WTC11 (cell line): Measurements from ENCODE around the gene NAALADL1. TPM values are rescaled to one million over a fixed set of nuclear protein-coding genes. Genes with fewer than 3 reads are reported as not detected.

ENCODE experiments used
- ATAC-seq: fragments of 200-7000 bp; cut with Tn5 transposase; 2 replicates; pipeline ENCODE4 v1.10.0; 2021; ENCODE audit warnings: mild to moderate bottlenecking, moderate library complexity
- CTCF ChIA-PET: fragments of 300-600 bp; sonication (Branson Sonifier 250); formaldehyde crosslinking; loops from one replicate; lab custom pipeline; 2021; ENCODE audit warnings: antibody characterized with exemption; lab: Charles Lee
- POLR2A ChIA-PET: fragments of 350-600 bp; sonication (Branson Sonifier 250); formaldehyde crosslinking; loops from one replicate; lab custom pipeline; 2021; ENCODE audit warnings: antibody characterized with exemption; lab: Charles Lee
- DNase-seq: peaks from one replicate; pipeline ENCODE4 v3.0.0; 2021; ENCODE audit warnings: low spot score
- H3K27ac Mint-ChIP-seq: 2 replicates; pipeline ENCODE4 v1.8.0; 2021; ENCODE audit warnings: mixed read lengths
- H3K27me3 Mint-ChIP-seq: 2 replicates; pipeline ENCODE4 v1.8.0; 2021; ENCODE audit warnings: low read depth, mild to moderate bottlenecking, moderate library complexity, mixed read lengths
- H3K36me3 Mint-ChIP-seq: 2 replicates; pipeline ENCODE4 v1.8.0; 2021; ENCODE audit warnings: mixed read lengths
- H3K4me1 Mint-ChIP-seq: 2 replicates; pipeline ENCODE4 v1.8.0; 2022; ENCODE audit warnings: mixed read lengths
- H3K4me3 Mint-ChIP-seq: 2 replicates; pipeline ENCODE4 v1.8.0; 2021; ENCODE audit warnings: mild to moderate bottlenecking, moderate library complexity, mixed read lengths
- H3K9me3 Mint-ChIP-seq: 2 replicates; pipeline ENCODE4 v1.8.0; 2021; ENCODE audit warnings: mixed read lengths
- AR ChIP-seq: fragments of 250-450 bp; sonication (Bioruptor Pico); IDR thresholded peaks from 2 replicates; pipeline ENCODE4 v1.9.0; 2021; ENCODE audit warnings: mild to moderate bottlenecking
- CBFB ChIP-seq: sonication (generic); formaldehyde crosslinking; IDR thresholded peaks from 2 replicates; pipeline ENCODE4 v1.8.1; 2022; ENCODE audit warnings: mild to moderate bottlenecking, low read depth, missing genetic modification reagents
- EMX1 ChIP-seq: fragments of 250-450 bp; sonication (Bioruptor Pico); IDR thresholded peaks from 2 replicates; pipeline ENCODE4 v1.8.0; 2021; ENCODE audit warnings: mild to moderate bottlenecking
- FOXJ3 ChIP-seq: sonication (generic); formaldehyde crosslinking; IDR thresholded peaks from 2 replicates; pipeline ENCODE4 v1.9.0; 2021; ENCODE audit warnings: missing genetic modification reagents, mild to moderate bottlenecking, borderline replicate concordance
- GRHL2 ChIP-seq: fragments of 250-450 bp; sonication (Bioruptor Pico); IDR thresholded peaks from 2 replicates; pipeline ENCODE4 v1.8.0; 2022; ENCODE audit warnings: mild to moderate bottlenecking, moderate library complexity; ENCODE audit not compliant: insufficient replicate concordance, severe bottlenecking
- IRF2 ChIP-seq: sonication (generic); formaldehyde crosslinking; IDR thresholded peaks from 2 replicates; pipeline ENCODE4 v1.8.0; 2022; ENCODE audit warnings: low read depth, missing genetic modification reagents, borderline replicate concordance
- JUN ChIP-seq: sonication (generic); formaldehyde crosslinking; IDR thresholded peaks from 2 replicates; pipeline ENCODE4 v1.8.0; 2023; ENCODE audit warnings: mild to moderate bottlenecking, missing genetic modification reagents
- NFYB ChIP-seq: sonication (generic); formaldehyde crosslinking; conservative IDR thresholded peaks from 2 replicates; pipeline ENCODE4 v1.8.0; 2022; ENCODE audit warnings: low read depth, missing genetic modification reagents
- NR3C1 ChIP-seq: sonication (generic); formaldehyde crosslinking; conservative IDR thresholded peaks from 2 replicates; pipeline ENCODE4 v1.8.1; 2023; ENCODE audit warnings: low read depth, mild to moderate bottlenecking, missing genetic modification reagents
- OVOL2 ChIP-seq: fragments of 250-450 bp; sonication (Bioruptor Pico); IDR thresholded peaks from 2 replicates; pipeline ENCODE4 v1.9.0; 2021; ENCODE audit warnings: mild to moderate bottlenecking, borderline replicate concordance
- PRRX2 ChIP-seq: fragments of 250-450 bp; sonication (Bioruptor Pico); IDR thresholded peaks from 2 replicates; pipeline ENCODE4 v1.8.0; 2021; ENCODE audit warnings: mild to moderate bottlenecking
- SMAD4 ChIP-seq: sonication (generic); formaldehyde crosslinking; IDR thresholded peaks from 2 replicates; pipeline ENCODE4 v1.8.0; 2022; ENCODE audit warnings: mild to moderate bottlenecking, missing genetic modification reagents
- SP1 ChIP-seq: sonication (generic); formaldehyde crosslinking; conservative IDR thresholded peaks from 2 replicates; pipeline ENCODE4 v1.8.1; 2022; ENCODE audit warnings: missing genetic modification reagents
- total RNA-seq: library from RNA; stranded (reverse); gene quantifications from 3 replicates; pipeline ENCODE4 v1.2.3, GENCODE V29; 2021
- TF ChIP-seq, protein P1 (sequence below): sonication (generic); formaldehyde crosslinking; IDR thresholded peaks from 2 replicates; pipeline ENCODE4 v1.8.1; 2023; ENCODE audit warnings: mild to moderate bottlenecking, missing genetic modification reagents
- TF ChIP-seq, protein P2 (sequence below): sonication (generic); formaldehyde crosslinking; IDR thresholded peaks from 2 replicates; pipeline ENCODE4 v1.8.1; 2023; ENCODE audit warnings: mild to moderate bottlenecking, missing genetic modification reagents, borderline replicate concordance
- TF ChIP-seq, protein P3 (sequence below): sonication (generic); formaldehyde crosslinking; IDR thresholded peaks from 2 replicates; pipeline ENCODE4 v1.8.1; 2023; ENCODE audit warnings: mild to moderate bottlenecking, missing genetic modification reagents, moderate library complexity
- TF ChIP-seq, protein P4 (sequence below): fragments of 250-450 bp; sonication (Bioruptor Pico); IDR thresholded peaks from 2 replicates; pipeline ENCODE4 v1.9.0; 2021; ENCODE audit warnings: mild to moderate bottlenecking
- TF ChIP-seq, protein P5 (sequence below): sonication (generic); formaldehyde crosslinking; IDR thresholded peaks from 2 replicates; pipeline ENCODE4 v1.8.1; 2022; ENCODE audit warnings: low read depth, missing genetic modification reagents, borderline replicate concordance
- TF ChIP-seq, protein P6 (sequence below): sonication (generic); formaldehyde crosslinking; IDR thresholded peaks from 2 replicates; pipeline ENCODE4 v1.8.1; 2022; ENCODE audit warnings: low read depth, mild to moderate bottlenecking, moderate library complexity, missing genetic modification reagents, borderline replicate concordance
- TF ChIP-seq, protein P7 (sequence below): fragments of 250-450 bp; sonication (Bioruptor Pico); conservative IDR thresholded peaks from 2 replicates; pipeline ENCODE4 v1.9.0; 2021; ENCODE audit warnings: mild to moderate bottlenecking

Gene NAALADL1
- total RNA-seq, 1 experiment from 2014 or later = 4.5 TPM

DNA sequence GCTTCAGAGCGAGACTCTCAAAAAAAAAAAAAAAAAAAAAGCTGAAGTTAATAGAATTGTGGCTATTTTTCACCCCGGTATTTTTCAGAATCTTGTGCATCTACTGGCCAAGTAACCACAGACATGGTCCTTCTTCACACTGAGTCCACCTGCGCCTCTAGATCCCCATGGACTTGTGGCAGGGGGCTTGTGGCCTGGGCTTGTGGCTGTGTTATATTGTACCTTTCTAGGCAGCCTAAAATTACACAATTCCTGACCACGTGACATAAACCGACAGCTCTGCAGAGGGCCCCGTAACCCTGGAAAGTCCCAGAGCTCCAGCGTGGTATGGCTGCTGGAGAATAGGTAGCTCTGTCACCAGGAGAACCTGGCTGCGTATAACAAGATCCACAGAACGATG, 10.9 kb upstream of the NAALADL1 start (continued):
- TF ChIP-seq, protein P1, sequence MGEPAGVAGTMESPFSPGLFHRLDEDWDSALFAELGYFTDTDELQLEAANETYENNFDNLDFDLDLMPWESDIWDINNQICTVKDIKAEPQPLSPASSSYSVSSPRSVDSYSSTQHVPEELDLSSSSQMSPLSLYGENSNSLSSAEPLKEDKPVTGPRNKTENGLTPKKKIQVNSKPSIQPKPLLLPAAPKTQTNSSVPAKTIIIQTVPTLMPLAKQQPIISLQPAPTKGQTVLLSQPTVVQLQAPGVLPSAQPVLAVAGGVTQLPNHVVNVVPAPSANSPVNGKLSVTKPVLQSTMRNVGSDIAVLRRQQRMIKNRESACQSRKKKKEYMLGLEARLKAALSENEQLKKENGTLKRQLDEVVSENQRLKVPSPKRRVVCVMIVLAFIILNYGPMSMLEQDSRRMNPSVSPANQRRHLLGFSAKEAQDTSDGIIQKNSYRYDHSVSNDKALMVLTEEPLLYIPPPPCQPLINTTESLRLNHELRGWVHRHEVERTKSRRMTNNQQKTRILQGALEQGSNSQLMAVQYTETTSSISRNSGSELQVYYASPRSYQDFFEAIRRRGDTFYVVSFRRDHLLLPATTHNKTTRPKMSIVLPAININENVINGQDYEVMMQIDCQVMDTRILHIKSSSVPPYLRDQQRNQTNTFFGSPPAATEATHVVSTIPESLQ (CRISPR knock-in tag) = no peak
- no peak for TF ChIP-seq JUN (CRISPR knock-in tag)

DNA sequence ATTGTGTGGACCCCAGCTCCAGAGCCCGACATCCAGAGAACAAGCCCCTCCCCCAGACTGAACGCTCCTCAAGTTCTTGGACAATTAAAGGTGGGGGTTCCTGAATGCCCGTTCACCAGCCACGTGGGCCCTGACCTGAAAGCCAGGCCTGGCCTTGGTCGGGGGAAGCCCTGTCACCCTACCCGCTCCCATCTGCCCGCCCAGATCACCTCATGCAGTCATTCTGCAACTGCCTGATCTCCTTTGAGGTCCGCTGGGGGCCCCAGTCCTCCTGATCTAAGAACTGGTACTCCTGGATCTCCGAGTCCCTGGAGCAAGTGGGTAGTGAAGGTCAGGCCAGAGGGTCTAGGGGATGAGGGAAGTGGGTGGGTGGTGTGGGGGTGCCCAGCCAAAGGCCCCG, 9.1 kb upstream of the NAALADL1 start:
- Mint-ChIP-seq H3K36me3 (no peaks in the 10 kb centered on the region), H3K27me3 (no peaks in the 10 kb centered on the region), H3K4me1 (peaks cover 23% of the 10 kb centered on the region), H3K27ac (peak overlapping the region; percentile 91), H3K9me3 (no peaks in the 10 kb centered on the region), H3K4me3 (peak overlapping the region; percentile 49; the same call in 1 of the 2 replicates)
- DNase-seq = no peak
- ChIA-PET CTCF (interaction anchor here (0.5 to 2.2 kb wide), 2 partner anchors 53 to 67 kb away, joined by 4 to 10 read pairs; partner anchors contain the start of gene ARL2), POLR2A (no interaction called here)
- ATAC-seq = no peak
- TF ChIP-seq FOXJ3 (CRISPR knock-in tag) (no peak), GRHL2 (CRISPR knock-in tag) (no peak), OVOL2 (no peak), EMX1 (CRISPR knock-in tag) (no peak), IRF2 (CRISPR knock-in tag) (no peak), SMAD4 (CRISPR knock-in tag) (no peak), SP1 (CRISPR knock-in tag) (no peak), AR (CRISPR knock-in tag) (no peak), NR3C1 (no peak), NFYB (CRISPR knock-in tag) (no peak), PRRX2 (CRISPR knock-in tag) (no peak), CBFB (no peak)
- TF ChIP-seq, protein P2, sequence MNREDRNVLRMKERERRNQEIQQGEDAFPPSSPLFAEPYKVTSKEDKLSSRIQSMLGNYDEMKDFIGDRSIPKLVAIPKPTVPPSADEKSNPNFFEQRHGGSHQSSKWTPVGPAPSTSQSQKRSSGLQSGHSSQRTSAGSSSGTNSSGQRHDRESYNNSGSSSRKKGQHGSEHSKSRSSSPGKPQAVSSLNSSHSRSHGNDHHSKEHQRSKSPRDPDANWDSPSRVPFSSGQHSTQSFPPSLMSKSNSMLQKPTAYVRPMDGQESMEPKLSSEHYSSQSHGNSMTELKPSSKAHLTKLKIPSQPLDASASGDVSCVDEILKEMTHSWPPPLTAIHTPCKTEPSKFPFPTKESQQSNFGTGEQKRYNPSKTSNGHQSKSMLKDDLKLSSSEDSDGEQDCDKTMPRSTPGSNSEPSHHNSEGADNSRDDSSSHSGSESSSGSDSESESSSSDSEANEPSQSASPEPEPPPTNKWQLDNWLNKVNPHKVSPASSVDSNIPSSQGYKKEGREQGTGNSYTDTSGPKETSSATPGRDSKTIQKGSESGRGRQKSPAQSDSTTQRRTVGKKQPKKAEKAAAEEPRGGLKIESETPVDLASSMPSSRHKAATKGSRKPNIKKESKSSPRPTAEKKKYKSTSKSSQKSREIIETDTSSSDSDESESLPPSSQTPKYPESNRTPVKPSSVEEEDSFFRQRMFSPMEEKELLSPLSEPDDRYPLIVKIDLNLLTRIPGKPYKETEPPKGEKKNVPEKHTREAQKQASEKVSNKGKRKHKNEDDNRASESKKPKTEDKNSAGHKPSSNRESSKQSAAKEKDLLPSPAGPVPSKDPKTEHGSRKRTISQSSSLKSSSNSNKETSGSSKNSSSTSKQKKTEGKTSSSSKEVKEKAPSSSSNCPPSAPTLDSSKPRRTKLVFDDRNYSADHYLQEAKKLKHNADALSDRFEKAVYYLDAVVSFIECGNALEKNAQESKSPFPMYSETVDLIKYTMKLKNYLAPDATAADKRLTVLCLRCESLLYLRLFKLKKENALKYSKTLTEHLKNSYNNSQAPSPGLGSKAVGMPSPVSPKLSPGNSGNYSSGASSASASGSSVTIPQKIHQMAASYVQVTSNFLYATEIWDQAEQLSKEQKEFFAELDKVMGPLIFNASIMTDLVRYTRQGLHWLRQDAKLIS (CRISPR knock-in tag) = no peak
- TF ChIP-seq, protein P3, sequence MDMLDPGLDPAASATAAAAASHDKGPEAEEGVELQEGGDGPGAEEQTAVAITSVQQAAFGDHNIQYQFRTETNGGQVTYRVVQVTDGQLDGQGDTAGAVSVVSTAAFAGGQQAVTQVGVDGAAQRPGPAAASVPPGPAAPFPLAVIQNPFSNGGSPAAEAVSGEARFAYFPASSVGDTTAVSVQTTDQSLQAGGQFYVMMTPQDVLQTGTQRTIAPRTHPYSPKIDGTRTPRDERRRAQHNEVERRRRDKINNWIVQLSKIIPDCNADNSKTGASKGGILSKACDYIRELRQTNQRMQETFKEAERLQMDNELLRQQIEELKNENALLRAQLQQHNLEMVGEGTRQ (CRISPR knock-in tag) = no peak
- TF ChIP-seq, protein P4, sequence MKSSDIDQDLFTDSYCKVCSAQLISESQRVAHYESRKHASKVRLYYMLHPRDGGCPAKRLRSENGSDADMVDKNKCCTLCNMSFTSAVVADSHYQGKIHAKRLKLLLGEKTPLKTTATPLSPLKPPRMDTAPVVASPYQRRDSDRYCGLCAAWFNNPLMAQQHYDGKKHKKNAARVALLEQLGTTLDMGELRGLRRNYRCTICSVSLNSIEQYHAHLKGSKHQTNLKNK = no peak
- TF ChIP-seq, protein P5, sequence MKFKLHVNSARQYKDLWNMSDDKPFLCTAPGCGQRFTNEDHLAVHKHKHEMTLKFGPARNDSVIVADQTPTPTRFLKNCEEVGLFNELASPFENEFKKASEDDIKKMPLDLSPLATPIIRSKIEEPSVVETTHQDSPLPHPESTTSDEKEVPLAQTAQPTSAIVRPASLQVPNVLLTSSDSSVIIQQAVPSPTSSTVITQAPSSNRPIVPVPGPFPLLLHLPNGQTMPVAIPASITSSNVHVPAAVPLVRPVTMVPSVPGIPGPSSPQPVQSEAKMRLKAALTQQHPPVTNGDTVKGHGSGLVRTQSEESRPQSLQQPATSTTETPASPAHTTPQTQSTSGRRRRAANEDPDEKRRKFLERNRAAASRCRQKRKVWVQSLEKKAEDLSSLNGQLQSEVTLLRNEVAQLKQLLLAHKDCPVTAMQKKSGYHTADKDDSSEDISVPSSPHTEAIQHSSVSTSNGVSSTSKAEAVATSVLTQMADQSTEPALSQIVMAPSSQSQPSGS (CRISPR knock-in tag) = no peak
- TF ChIP-seq, protein P6, sequence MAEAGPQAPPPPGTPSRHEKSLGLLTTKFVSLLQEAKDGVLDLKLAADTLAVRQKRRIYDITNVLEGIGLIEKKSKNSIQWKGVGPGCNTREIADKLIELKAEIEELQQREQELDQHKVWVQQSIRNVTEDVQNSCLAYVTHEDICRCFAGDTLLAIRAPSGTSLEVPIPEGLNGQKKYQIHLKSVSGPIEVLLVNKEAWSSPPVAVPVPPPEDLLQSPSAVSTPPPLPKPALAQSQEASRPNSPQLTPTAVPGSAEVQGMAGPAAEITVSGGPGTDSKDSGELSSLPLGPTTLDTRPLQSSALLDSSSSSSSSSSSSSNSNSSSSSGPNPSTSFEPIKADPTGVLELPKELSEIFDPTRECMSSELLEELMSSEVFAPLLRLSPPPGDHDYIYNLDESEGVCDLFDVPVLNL = no peak
- TF ChIP-seq, protein P7, sequence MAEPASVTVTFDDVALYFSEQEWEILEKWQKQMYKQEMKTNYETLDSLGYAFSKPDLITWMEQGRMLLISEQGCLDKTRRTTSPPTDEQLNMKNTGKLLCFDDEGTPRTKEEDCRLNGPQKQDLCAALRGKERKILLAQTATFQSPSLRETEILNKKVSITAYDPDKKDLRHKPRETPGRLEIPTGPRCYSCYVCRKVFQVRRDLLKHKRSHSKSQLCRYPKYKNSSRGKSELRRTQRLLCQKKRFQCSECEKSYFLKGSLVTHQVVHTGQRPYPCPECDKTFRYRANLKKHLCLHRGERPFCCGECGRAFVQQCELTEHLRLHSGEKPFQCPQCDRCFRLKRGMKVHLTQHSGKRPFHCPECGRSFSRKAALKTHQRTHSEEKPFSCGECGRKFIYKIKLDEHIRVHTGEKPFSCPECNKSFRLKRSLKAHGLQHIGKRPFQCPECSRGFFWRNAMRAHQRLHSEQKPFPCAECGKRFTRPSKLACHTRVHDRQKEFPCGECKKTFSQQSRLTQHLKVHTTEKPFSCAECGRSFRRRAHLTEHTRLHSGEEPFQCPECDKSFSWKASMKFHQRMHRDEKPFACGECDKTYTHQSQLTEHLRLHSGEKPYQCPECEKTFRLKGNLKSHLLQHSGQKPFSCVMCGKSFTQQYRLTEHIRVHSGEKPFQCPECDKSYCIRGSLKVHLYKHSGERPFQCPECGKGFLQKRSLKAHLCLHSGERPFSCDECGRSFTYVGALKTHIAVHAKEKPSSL (CRISPR knock-in tag) = no peak
